ENCODE data around the gene CHID1. TPM values are rescaled to one million over a fixed set of nuclear protein-coding genes. Genes with fewer than 3 reads are reported as not detected.

The CHID1 gene
- total RNA-seq, 2 donors from 2014 or later, result 64.8 to 115 TPM

- ATAC-seq, result no peak
- H3K27me3 Mint-ChIP-seq, result no peaks in the 10 kb centered on the region
Measured at GRCh38 chr11:845872-846495, 64.6 kb downstream of the CHID1 start.

GRCh38 chr11:844693-845644 is 65.6 kb downstream of the CHID1 start:
- no peak overlapping the region for H3K27ac Mint-ChIP-seq
- no peaks in the 10 kb centered on the region for H3K27me3 Mint-ChIP-seq
- no peaks in the 10 kb centered on the region for H3K9me3 Mint-ChIP-seq
- no peak overlapping the region for H3K4me3 Mint-ChIP-seq
- peaks cover 17 to 22% of the 10 kb centered on the region in 2 donors for H3K4me1 Mint-ChIP-seq (ENCODE audit: low read depth in 2 of 2)
- H3K36me3 Mint-ChIP-seq, result no peaks in the 10 kb centered on the region
- DNase-seq (ENCODE audit: low spot score) (no peak), ATAC-seq (no peak)

More at GRCh38 chr11:845872-846495, 64.6 kb downstream of the CHID1 start:
- H3K9me3 Mint-ChIP-seq, result no peaks in the 10 kb centered on the region
- H3K36me3 Mint-ChIP-seq, result no peaks in the 10 kb centered on the region
- no peak for DNase-seq (ENCODE audit: low spot score)
- H3K27ac Mint-ChIP-seq, result no peak overlapping the region
- H3K4me3 Mint-ChIP-seq, result no peak overlapping the region
- H3K4me1 Mint-ChIP-seq (ENCODE audit: low read depth in 2 of 2), result peaks cover 10 to 14% of the 10 kb centered on the region in 2 donors

GRCh38 chr11:843818-844692 is 66.6 kb downstream of the CHID1 start:
- ATAC-seq, result no peak
- Mint-ChIP-seq H3K4me1 (ENCODE audit: low read depth in 2 of 2) (peaks cover 17 to 22% of the 10 kb centered on the region in 2 donors), H3K4me3 (peak overlapping the region; percentile 72)

DNA sequence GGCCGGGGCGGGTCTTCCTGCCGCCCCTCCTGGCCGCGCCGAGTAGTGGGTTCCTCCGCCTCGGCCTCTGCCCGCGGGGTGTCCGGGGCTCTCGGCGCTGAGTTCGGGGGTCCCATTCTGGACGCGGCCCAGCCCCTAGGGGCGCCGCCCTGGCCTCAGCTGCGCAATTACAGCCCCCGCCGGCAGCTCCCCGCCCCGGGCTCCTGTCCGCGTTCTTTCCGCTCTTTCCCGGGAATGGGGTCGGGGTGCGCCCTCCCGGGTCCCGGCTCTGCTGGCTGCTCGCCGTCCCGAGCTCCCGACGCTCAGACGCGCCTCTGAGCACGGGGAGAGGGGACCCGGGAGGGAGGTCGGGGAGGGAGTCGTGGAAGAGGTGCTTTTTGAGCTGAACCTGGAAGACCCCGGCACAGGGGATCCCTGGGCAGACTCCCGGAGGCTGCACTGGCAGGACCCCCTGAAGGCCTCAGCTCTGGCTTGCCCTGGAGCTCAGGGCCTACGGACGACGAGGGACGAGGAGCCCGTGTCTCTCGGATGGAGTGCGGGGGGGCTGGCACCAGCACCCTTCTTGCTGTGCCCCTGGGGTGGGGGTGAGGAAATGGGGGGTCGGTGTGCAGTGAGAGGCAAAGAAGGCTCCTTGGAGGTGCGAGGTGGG is 67.4 kb downstream of the CHID1 start:
- H3K27ac Mint-ChIP-seq, result peak overlapping the region; percentile 18 to 33
- no peaks in the 10 kb centered on the region for H3K27me3 Mint-ChIP-seq
- no peak for DNase-seq (ENCODE audit: low spot score)
- peak overlapping the region; percentile 72 for H3K4me3 Mint-ChIP-seq
- H3K9me3 Mint-ChIP-seq, result no peaks in the 10 kb centered on the region
- peaks cover 17 to 25% of the 10 kb centered on the region in 2 donors for H3K4me1 Mint-ChIP-seq (ENCODE audit: low read depth in 2 of 2)
- H3K36me3 Mint-ChIP-seq, result no peaks in the 10 kb centered on the region
- peak in 1 of 2 donors; percentile 0 for ATAC-seq

More at GRCh38 chr11:843818-844692, 66.6 kb downstream of the CHID1 start:
- Mint-ChIP-seq H3K36me3 (no peaks in the 10 kb centered on the region), H3K27me3 (no peaks in the 10 kb centered on the region), H3K9me3 (no peaks in the 10 kb centered on the region), H3K27ac (peak overlapping the region; percentile 18 to 33)
- no peak for DNase-seq (ENCODE audit: low spot score)

- DNase-seq (ENCODE audit: low spot score), result peak; percentile 94
- Mint-ChIP-seq H3K9me3 (no peaks in the 10 kb centered on the region), H3K27ac (peak within 1 kb of the TSS; percentile 59 to 66), H3K4me3 (peak within 1 kb of the TSS; percentile 84), H3K4me1 (ENCODE audit: low read depth in 2 of 2) (peaks cover 21 to 29% of the 10 kb centered on the region in 2 donors), H3K27me3 (no peaks in the 10 kb centered on the region), H3K36me3 (no peaks in the 10 kb centered on the region)
- ATAC-seq, result peak; percentile 86 to 90
Measured at GRCh38 chr11:842370-843002, 68.1 kb downstream of the CHID1 start, which contains the start of the genes POLR2L and TSPAN4. Gene POLR2L (minus strand): TSS chr11:842529. CDS start chr11:842508, 21 bp downstream. Gene TSPAN4 (plus strand): TSS chr11:842852. CDS start chr11:850305, 7,453 bp downstream.

DNA sequence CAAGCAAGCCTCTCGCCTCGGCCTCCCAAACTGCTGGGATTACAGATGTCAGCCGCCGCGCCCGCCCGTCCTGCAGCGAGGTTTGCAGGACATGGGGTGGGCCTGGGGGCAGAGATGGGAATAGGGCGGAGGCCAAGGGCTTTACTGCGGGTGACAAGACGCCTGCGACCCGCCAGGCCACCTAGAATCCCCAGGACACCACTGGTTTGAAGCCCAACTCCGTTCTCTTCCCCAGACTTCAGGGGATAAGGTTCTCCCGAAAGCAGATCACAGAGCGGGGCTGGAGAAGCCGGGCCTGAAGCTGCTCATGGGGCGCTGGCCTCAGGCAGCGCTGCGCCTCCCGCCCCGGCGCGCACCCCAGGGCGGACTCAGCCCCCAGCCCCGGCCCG is 68.6 kb downstream of the CHID1 start:
- no peaks in the 10 kb centered on the region for H3K27me3 Mint-ChIP-seq
- H3K9me3 Mint-ChIP-seq, result no peaks in the 10 kb centered on the region
- peak overlapping the region; percentile 84 for H3K4me3 Mint-ChIP-seq
- H3K27ac Mint-ChIP-seq, result peak overlapping the region; percentile 59 to 66
- H3K4me1 Mint-ChIP-seq (ENCODE audit: low read depth in 2 of 2), result peaks cover 24 to 31% of the 10 kb centered on the region in 2 donors
- H3K36me3 Mint-ChIP-seq, result no peaks in the 10 kb centered on the region
- DNase-seq (ENCODE audit: low spot score) (no peak), ATAC-seq (peak; percentile 39 to 62)

GRCh38 chr11:839875-840617 is 70.6 kb downstream of the CHID1 start:
- peaks cover 24 to 34% of the 10 kb centered on the region in 2 donors for H3K4me1 Mint-ChIP-seq (ENCODE audit: low read depth in 2 of 2)
- H3K9me3 Mint-ChIP-seq, result no peaks in the 10 kb centered on the region
- peak overlapping the region in 1 of 2 donors; percentile 61 for H3K27ac Mint-ChIP-seq
- no peaks in the 10 kb centered on the region for H3K36me3 Mint-ChIP-seq
- ATAC-seq (no peak), DNase-seq (ENCODE audit: low spot score) (no peak)
- peak overlapping the region; percentile 84 for H3K4me3 Mint-ChIP-seq
- H3K27me3 Mint-ChIP-seq, result no peaks in the 10 kb centered on the region

DNA sequence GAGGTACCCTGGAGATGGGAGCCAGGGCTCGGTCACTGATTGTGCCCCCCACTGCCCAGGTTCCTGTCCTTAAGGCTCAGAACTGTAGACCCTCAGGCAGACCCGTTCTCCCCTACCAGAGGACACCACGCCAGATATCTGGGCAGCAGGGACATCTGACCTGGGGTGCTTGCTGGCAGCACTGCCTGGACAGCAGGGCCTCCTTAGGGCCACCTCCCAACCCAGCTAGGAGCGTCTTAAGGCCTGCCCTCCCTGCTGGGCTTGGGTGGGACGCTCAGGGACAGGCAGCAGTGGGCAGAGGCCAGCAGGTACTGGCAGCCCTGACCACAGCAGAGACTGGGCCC is 71.4 kb downstream of the CHID1 start:
- ATAC-seq (no peak), DNase-seq (ENCODE audit: low spot score) (no peak)
- Mint-ChIP-seq H3K27me3 (no peaks in the 10 kb centered on the region), H3K4me3 (peak overlapping the region; percentile 30), H3K36me3 (no peaks in the 10 kb centered on the region), H3K9me3 (no peaks in the 10 kb centered on the region), H3K27ac (no peak overlapping the region), H3K4me1 (ENCODE audit: low read depth in 2 of 2) (peaks cover 24 to 34% of the 10 kb centered on the region in 2 donors)

- Mint-ChIP-seq H3K4me3 (no peak overlapping the region), H3K4me1 (ENCODE audit: low read depth in 2 of 2) (peaks cover 21 to 33% of the 10 kb centered on the region in 2 donors), H3K27me3 (no peaks in the 10 kb centered on the region), H3K36me3 (no peaks in the 10 kb centered on the region), H3K9me3 (no peaks in the 10 kb centered on the region), H3K27ac (no peak overlapping the region)
- ATAC-seq, result no peak
- DNase-seq (ENCODE audit: low spot score), result no peak
Measured at GRCh38 chr11:838441-839279, 72.0 kb downstream of the CHID1 start.

- peaks cover 18 to 30% of the 10 kb centered on the region in 2 donors for H3K4me1 Mint-ChIP-seq (ENCODE audit: low read depth in 2 of 2)
- no peak for DNase-seq (ENCODE audit: low spot score)
- ATAC-seq, result no peak
- no peaks in the 10 kb centered on the region for H3K36me3 Mint-ChIP-seq
- H3K27ac Mint-ChIP-seq, result no peak overlapping the region
- H3K27me3 Mint-ChIP-seq, result no peaks in the 10 kb centered on the region
- no peaks in the 10 kb centered on the region for H3K9me3 Mint-ChIP-seq
- no peak overlapping the region for H3K4me3 Mint-ChIP-seq
Measured at GRCh38 chr11:837990-838307, 72.7 kb downstream of the CHID1 start.

GRCh38 chr11:837189-837989 is 73.2 kb downstream of the CHID1 start:
- no peaks in the 10 kb centered on the region for H3K27me3 Mint-ChIP-seq
- peaks cover 18 to 30% of the 10 kb centered on the region in 2 donors for H3K4me1 Mint-ChIP-seq (ENCODE audit: low read depth in 2 of 2)
- H3K4me3 Mint-ChIP-seq, result peak overlapping the region; percentile 47
- peak in 1 of 2 donors; percentile 12 for ATAC-seq
- H3K36me3 Mint-ChIP-seq, result no peaks in the 10 kb centered on the region
- no peaks in the 10 kb centered on the region for H3K9me3 Mint-ChIP-seq
- no peak overlapping the region for H3K27ac Mint-ChIP-seq
- no peak for DNase-seq (ENCODE audit: low spot score)
